Parathyroid adenoma (tissue), 2 donors: ENCODE results near the gene PIP4K2A.
"Not testable (repeated sequence)": the region's sequence is repeated elsewhere in the genome, so short reads cannot be mapped to it uniquely, and the experiment has no call there.

Experiments
- H2AFZ ChIP-seq: fragments of 300-600 bp; sonication (generic); one replicate; pipeline ENCODE4 v1.7.0; 2017; ENCODE audit warnings: antibody characterized with exemption, mild to moderate bottlenecking
- H3K27ac ChIP-seq: fragments of 300-600 bp; sonication (generic); one replicate; pipeline ENCODE4 v1.7.0; 2017
- H3K27me3 ChIP-seq: fragments of 300-600 bp; sonication (generic); one replicate; pipeline ENCODE4 v1.7.0; 2017; ENCODE audit warnings: low read length; ENCODE audit not compliant: control insufficient read depth, insufficient read depth
- H3K36me3 ChIP-seq: fragments of 300-600 bp; sonication (generic); one replicate; pipeline ENCODE4 v1.7.0; 2017; ENCODE audit warnings: low read length; ENCODE audit not compliant: control insufficient read depth, insufficient read depth
- H3K4me1 ChIP-seq: fragments of 300-600 bp; sonication (generic); one replicate; pipeline ENCODE4 v1.7.0; 2017; ENCODE audit warnings: control low read depth
- H3K4me2 ChIP-seq: fragments of 300-600 bp; sonication (generic); one replicate; pipeline ENCODE4 v1.7.0; 2017; ENCODE audit warnings: low read length
- H3K4me3 ChIP-seq: fragments of 300-600 bp; sonication (generic); one replicate; pipeline ENCODE4 v1.7.0; 2017; ENCODE audit warnings: low read depth, low read length
- H3K79me2 ChIP-seq: fragments of 300-600 bp; sonication (generic); one replicate; pipeline ENCODE4 v1.7.0; 2017; ENCODE audit warnings: control low read depth
- H3K9ac ChIP-seq: fragments of 300-600 bp; sonication (generic); one replicate; pipeline ENCODE4 v1.7.0; 2017; ENCODE audit warnings: mild to moderate bottlenecking
- H3K9me3 ChIP-seq: fragments of 300-600 bp; sonication (generic); one replicate; pipeline ENCODE4 v1.7.0; 2017; ENCODE audit warnings: low read length; ENCODE audit not compliant: control insufficient read depth
- TF ChIP-seq, protein P1 (sequence below): fragments of 300-600 bp; sonication (generic); IDR thresholded peaks from one replicate; pipeline ENCODE4 v1.7.0; 2017; ENCODE audit warnings: antibody characterized with exemption, mild to moderate bottlenecking
- donor health status: primary hyperparathyroidism.

Gene PIP4K2A

DNA sequence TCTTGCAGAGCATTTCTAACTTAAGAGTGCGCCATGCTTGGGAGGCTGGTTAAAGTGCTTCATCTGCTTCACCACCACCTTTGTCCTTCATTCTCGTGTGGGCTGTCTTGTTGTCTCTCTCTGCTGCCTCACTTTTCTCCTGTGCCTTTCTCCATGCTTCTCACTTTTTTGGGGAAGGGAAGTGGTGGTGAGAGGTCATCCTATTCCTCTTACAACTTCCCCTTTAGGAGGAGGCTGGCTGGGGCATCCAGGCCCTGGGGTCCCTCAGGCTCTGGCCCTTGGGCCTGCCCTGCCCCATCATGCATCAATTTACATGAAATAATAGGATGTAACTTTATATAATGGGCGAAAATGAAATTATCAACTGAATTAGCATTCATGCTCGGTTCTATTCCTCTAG is 39.9 kb upstream of the PIP4K2A start:
- Histone ChIP-seq H3K9me3 (no peaks in the 10 kb centered on the region), H3K27me3 (no peaks in the 10 kb centered on the region), H3K4me2 (no peak overlapping the region), H3K79me2 (no peaks in the 10 kb centered on the region), H3K4me1 (no peaks in the 10 kb centered on the region), H3K9ac (no peak overlapping the region), H2AFZ (no peak overlapping the region), H3K27ac (no peak overlapping the region), H3K36me3 (no peaks in the 10 kb centered on the region), H3K4me3 (no peak overlapping the region)
- TF ChIP-seq, protein P1, sequence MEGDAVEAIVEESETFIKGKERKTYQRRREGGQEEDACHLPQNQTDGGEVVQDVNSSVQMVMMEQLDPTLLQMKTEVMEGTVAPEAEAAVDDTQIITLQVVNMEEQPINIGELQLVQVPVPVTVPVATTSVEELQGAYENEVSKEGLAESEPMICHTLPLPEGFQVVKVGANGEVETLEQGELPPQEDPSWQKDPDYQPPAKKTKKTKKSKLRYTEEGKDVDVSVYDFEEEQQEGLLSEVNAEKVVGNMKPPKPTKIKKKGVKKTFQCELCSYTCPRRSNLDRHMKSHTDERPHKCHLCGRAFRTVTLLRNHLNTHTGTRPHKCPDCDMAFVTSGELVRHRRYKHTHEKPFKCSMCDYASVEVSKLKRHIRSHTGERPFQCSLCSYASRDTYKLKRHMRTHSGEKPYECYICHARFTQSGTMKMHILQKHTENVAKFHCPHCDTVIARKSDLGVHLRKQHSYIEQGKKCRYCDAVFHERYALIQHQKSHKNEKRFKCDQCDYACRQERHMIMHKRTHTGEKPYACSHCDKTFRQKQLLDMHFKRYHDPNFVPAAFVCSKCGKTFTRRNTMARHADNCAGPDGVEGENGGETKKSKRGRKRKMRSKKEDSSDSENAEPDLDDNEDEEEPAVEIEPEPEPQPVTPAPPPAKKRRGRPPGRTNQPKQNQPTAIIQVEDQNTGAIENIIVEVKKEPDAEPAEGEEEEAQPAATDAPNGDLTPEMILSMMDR, result no peak

GRCh38 chr10:22753786-22754185 is 39.4 kb upstream of the PIP4K2A start:
- Histone ChIP-seq H3K9ac (no peak overlapping the region), H3K36me3 (no peaks in the 10 kb centered on the region), H3K4me3 (no peak overlapping the region), H3K4me2 (no peak overlapping the region), H2AFZ (no peak overlapping the region), H3K79me2 (no peaks in the 10 kb centered on the region), H3K9me3 (no peaks in the 10 kb centered on the region), H3K27ac (no peak overlapping the region), H3K27me3 (no peaks in the 10 kb centered on the region), H3K4me1 (no peaks in the 10 kb centered on the region)
- TF ChIP-seq, protein P1, result no peak

GRCh38 chr10:22752272-22752889 is 38.0 kb upstream of the PIP4K2A start:
- Histone ChIP-seq H3K27me3 (no peaks in the 10 kb centered on the region), H3K79me2 (no peaks in the 10 kb centered on the region), H3K9ac (no peak overlapping the region), H3K4me3 (no peak overlapping the region), H3K27ac (no peak overlapping the region), H3K4me1 (no peaks in the 10 kb centered on the region), H3K36me3 (no peaks in the 10 kb centered on the region), H3K9me3 (no peaks in the 10 kb centered on the region), H2AFZ (no peak overlapping the region), H3K4me2 (no peak overlapping the region)
- TF ChIP-seq, protein P1, result no peak

- no peak overlapping the region for H3K9ac ChIP-seq
- no peak overlapping the region for H3K4me2 ChIP-seq
- no peaks in the 10 kb centered on the region for H3K36me3 ChIP-seq
- H3K79me2 ChIP-seq, result no peaks in the 10 kb centered on the region
- no peaks in the 10 kb centered on the region for H3K9me3 ChIP-seq
- no peak overlapping the region for H3K4me3 ChIP-seq
- no peaks in the 10 kb centered on the region for H3K4me1 ChIP-seq
- H3K27me3 ChIP-seq, result no peaks in the 10 kb centered on the region
- TF ChIP-seq, protein P1, result no peak
- H2AFZ ChIP-seq, result no peak overlapping the region
- no peak overlapping the region for H3K27ac ChIP-seq
These were observed 35.8 kb upstream of the PIP4K2A start for GRCh38 chr10:22750131-22750530.

DNA sequence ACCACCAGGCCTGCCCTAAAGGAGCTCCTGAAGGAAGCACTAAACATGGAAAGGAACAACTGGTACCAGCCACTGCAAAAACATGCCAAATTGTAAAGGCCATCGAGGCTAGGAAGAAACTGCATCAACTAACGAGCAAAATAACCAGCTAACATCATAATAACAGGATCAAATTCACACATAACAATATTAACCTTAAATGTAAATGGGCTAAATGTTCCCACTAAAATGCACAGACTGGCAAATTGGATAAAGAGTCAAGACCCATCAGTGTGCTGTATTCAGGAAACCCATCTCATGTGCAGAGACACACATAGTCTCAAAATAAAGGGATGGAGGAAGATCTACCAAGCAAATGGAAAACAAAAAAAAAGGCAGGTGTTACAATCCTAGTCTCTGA is 30.5 kb upstream of the PIP4K2A start:
- H3K36me3 ChIP-seq, result not testable (repeated sequence)

More for the DNA sequence above, 30.5 kb upstream of the PIP4K2A start:
- not testable (repeated sequence) for H3K9me3 ChIP-seq, H3K27me3 ChIP-seq, H3K79me2 ChIP-seq, H3K4me3 ChIP-seq, H3K4me1 ChIP-seq, H3K9ac ChIP-seq, H3K4me2 ChIP-seq, H2AFZ ChIP-seq, H3K27ac ChIP-seq
